DND-41 (cell line): ENCODE data around the gene GRAMD4.

Experiments used
- ATAC-seq: fragments of 200-7000 bp; cut with Tn5 transposase; 3 replicates; pipeline ENCODE4 v1.9.1; 2021; ENCODE audit warnings: low read depth; ENCODE audit not compliant: insufficient read depth
- DNase-seq: peaks from one replicate; pipeline ENCODE4 v3.0.0-alpha.2; 2020
- H2AFZ ChIP-seq: 2 replicates; pipeline ENCODE4 v1.6.0; 2012; ENCODE audit warnings: low read depth, low read length
- H3K27ac ChIP-seq: 2 replicates; pipeline ENCODE4 v1.5.1; 2012; ENCODE audit warnings: low read length, inconsistent platforms
- H3K27me3 ChIP-seq: fragments of 200-600 bp; sonication (generic); 2 replicates; pipeline ENCODE4 v1.6.0; 2012; ENCODE audit warnings: low read length, mild to moderate bottlenecking, inconsistent platforms; ENCODE audit not compliant: insufficient read depth, poor library complexity
- H3K36me3 ChIP-seq: 2 replicates; pipeline ENCODE4 v1.5.1; 2012; ENCODE audit warnings: low read length, inconsistent platforms; ENCODE audit not compliant: insufficient read depth
- H3K4me1 ChIP-seq: 2 replicates; pipeline ENCODE4 v1.5.1; 2012; ENCODE audit warnings: mild to moderate bottlenecking, low read length; ENCODE audit not compliant: insufficient read depth
- H3K4me2 ChIP-seq: 2 replicates; pipeline ENCODE4 v1.6.0; 2012; ENCODE audit warnings: mild to moderate bottlenecking, moderate library complexity, low read length, inconsistent platforms; ENCODE audit not compliant: insufficient read depth
- H3K4me3 ChIP-seq, 2 experiments: fragments of 200-600 bp in 1 of 2; shearing (Covaris generic) in 1 of 2; 2 replicates each; pipeline ENCODE4 v1.5.1; 2012 to 2016; ENCODE audit warnings: inconsistent platforms in 2 of 2, low read length in 2 of 2, mild to moderate bottlenecking in 2 of 2, low read depth in 1 of 2, moderate library complexity in 1 of 2
- H3K79me2 ChIP-seq: 2 replicates; pipeline ENCODE4 v1.6.0; 2012; ENCODE audit warnings: low read length, inconsistent platforms; ENCODE audit not compliant: insufficient read depth
- H3K9ac ChIP-seq: 2 replicates; pipeline ENCODE4 v1.6.0; 2012; ENCODE audit warnings: low read depth, mild to moderate bottlenecking, inconsistent platforms, low read length, moderate library complexity
- H3K9me3 ChIP-seq: 2 replicates; pipeline ENCODE4 v1.5.1; 2012; ENCODE audit warnings: low read length, moderate library complexity, mild to moderate bottlenecking, inconsistent platforms; ENCODE audit not compliant: insufficient read depth, severe bottlenecking
- H4K20me1 ChIP-seq: 2 replicates; pipeline ENCODE4 v1.6.0; 2012; ENCODE audit warnings: low read length; ENCODE audit not compliant: insufficient read depth
- CTCF ChIP-seq: IDR thresholded peaks from 2 replicates; pipeline ENCODE4 v1.5.1; 2012; ENCODE audit warnings: borderline replicate concordance, low read length, moderate library complexity, mild to moderate bottlenecking; ENCODE audit not compliant: poor library complexity, severe bottlenecking; ENCODE audit errors: extremely low read depth
- EZH2 ChIP-seq: IDR thresholded peaks from 3 replicates; pipeline ENCODE4 v1.6.1; 2012; ENCODE audit warnings: borderline replicate concordance, low read depth, mild to moderate bottlenecking, moderate library complexity, low read length, inconsistent platforms; ENCODE audit not compliant: severe bottlenecking

The GRAMD4 gene

GRCh38 chr22:46726066-46726985, 106.1 kb downstream of the GRAMD4 start:
- Histone ChIP-seq H3K79me2 (peaks cover 95% of the 10 kb centered on the region), H3K4me2 (no peak overlapping the region), H3K9ac (no peak overlapping the region), H3K4me1 (no peaks in the 10 kb centered on the region), H3K4me3 (no peak overlapping the region), H3K36me3 (peaks cover 73% of the 10 kb centered on the region), H2AFZ (no peak overlapping the region), H3K9me3 (no peaks in the 10 kb centered on the region), H4K20me1 (peaks cover 78% of the 10 kb centered on the region), H3K27me3 (no peaks in the 10 kb centered on the region), H3K27ac (no peak overlapping the region)
- TF ChIP-seq CTCF (no peak), EZH2 (no peak)
- DNase-seq (no peak), ATAC-seq (no peak)

- TF ChIP-seq EZH2 = no peak
- TF ChIP-seq CTCF = no peak
- Histone ChIP-seq H3K79me2 (peaks cover 96% of the 10 kb centered on the region), H3K4me3 (no peak overlapping the region), H2AFZ (no peak overlapping the region), H3K4me2 (no peak overlapping the region), H3K9me3 (no peaks in the 10 kb centered on the region), H3K9ac (no peak overlapping the region), H3K4me1 (no peaks in the 10 kb centered on the region), H3K36me3 (peaks cover 74% of the 10 kb centered on the region), H3K27me3 (no peaks in the 10 kb centered on the region), H3K27ac (no peak overlapping the region), H4K20me1 (peaks cover 78% of the 10 kb centered on the region)
- DNase-seq (no peak), ATAC-seq (no peak)
These were observed 106.8 kb downstream of the GRAMD4 start for GRCh38 chr22:46726986-46727317.

GRCh38 chr22:46727813-46728364, 107.7 kb downstream of the GRAMD4 start:
- Histone ChIP-seq H2AFZ (no peak overlapping the region), H3K4me2 (no peak overlapping the region), H3K27ac (no peak overlapping the region), H3K4me3 (no peak overlapping the region), H3K9ac (no peak overlapping the region), H3K36me3 (peaks cover 78% of the 10 kb centered on the region), H4K20me1 (peaks cover 77% of the 10 kb centered on the region), H3K79me2 (peaks cover 97% of the 10 kb centered on the region), H3K4me1 (no peaks in the 10 kb centered on the region), H3K9me3 (no peaks in the 10 kb centered on the region), H3K27me3 (no peaks in the 10 kb centered on the region)
- no peak for DNase-seq
- TF ChIP-seq EZH2 = no peak
- no peak for TF ChIP-seq CTCF
- no peak for ATAC-seq
